Epithelial cell of prostate (primary cell): ENCODE data around the gene RAB7A.
A peak's percentile ranks its signal among the peaks of the same experiment; 100 is the strongest.
"Not testable (repeated sequence)": the region's sequence is repeated elsewhere in the genome, so short reads cannot be mapped to it uniquely, and the experiment has no call there.

Source experiments
- DNase-seq: peaks from one replicate; pipeline ENCODE4 v3.0.0-alpha.2; 2011; ENCODE audit warnings: low read depth, low spot score
- H3K27ac ChIP-seq: fragments of 450-650 bp; 2 replicates; pipeline ENCODE4 v1.5.1; 2017; ENCODE audit warnings: mild to moderate bottlenecking

The RAB7A gene

GRCh38 chr3:128746881-128747280, 20.9 kb downstream of the RAB7A start:
- no peak for DNase-seq
- no peak overlapping the region for H3K27ac ChIP-seq

- no peak overlapping the region for H3K27ac ChIP-seq
- no peak for DNase-seq
Measured at GRCh38 chr3:128748557-128748956, 22.6 kb downstream of the RAB7A start.

DNA sequence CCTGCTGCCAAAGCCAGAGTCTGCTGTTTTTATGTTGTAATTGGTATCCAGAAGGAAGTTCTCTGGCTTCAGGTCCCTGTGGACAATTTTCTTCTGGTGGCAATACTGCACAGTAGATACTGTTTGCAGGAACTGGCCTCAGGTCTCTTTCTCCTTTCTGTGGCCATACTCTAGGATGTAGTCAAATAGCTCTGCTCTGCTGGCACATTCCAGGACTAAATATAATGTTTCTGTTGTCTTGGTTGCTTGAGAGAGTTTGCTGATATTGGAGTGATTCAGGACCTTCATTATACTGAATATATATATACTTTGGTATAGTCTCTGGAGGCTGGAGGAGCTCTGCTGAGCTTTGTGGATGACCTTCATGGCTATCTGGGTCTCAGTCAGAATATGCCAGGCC, 23.1 kb downstream of the RAB7A start:
- DNase-seq, result no peak
- no peak overlapping the region for H3K27ac ChIP-seq

DNA sequence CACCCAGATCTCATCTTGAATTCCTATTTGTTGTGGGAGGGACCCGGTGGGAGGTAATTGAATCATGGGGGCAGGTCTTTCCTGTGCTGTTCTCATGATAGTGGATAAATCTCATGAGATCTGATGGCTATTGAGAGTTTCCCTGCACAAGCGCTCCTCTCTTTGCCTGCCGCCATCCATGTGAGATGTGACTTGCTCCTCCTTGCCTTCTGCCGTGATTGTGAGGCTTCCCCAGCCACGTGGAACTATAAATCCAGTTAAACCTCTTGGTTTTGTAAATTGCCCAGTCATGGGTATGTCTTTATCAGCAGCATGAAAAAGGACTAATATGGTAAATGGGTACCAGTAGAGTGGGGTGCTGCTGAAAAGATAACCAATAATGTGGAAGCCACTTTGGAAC, 23.6 kb downstream of the RAB7A start:
- not testable (repeated sequence) for H3K27ac ChIP-seq

DNA sequence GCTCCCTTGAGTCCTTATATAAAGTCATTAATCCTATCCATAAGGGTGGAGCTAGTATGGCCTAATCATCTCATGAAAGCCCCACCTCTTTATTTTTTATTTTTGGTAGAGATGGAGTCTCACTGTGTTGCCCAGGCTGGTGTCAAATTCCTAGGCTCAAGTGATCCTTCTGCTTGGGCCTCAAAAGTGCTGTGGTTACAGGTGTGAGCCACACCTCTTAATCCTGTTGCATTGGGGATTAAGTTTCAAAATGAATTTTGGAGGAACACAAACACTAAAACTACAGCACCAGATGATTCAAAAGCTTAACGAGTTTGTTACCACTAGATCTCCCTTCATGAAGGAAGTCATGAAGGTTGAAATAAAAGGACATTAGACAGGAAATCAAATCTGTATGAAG, 27.7 kb downstream of the RAB7A start:
- no peak overlapping the region for H3K27ac ChIP-seq
- DNase-seq, result no peak

More for the DNA sequence above, 23.6 kb downstream of the RAB7A start:
- not testable (repeated sequence) for DNase-seq

GRCh38 chr3:128760042-128760441, 34.1 kb downstream of the RAB7A start:
- H3K27ac ChIP-seq, result no peak overlapping the region
- DNase-seq, result no peak

GRCh38 chr3:128760881-128761280, 34.9 kb downstream of the RAB7A start:
- no peak for DNase-seq
- H3K27ac ChIP-seq, result no peak overlapping the region

DNA sequence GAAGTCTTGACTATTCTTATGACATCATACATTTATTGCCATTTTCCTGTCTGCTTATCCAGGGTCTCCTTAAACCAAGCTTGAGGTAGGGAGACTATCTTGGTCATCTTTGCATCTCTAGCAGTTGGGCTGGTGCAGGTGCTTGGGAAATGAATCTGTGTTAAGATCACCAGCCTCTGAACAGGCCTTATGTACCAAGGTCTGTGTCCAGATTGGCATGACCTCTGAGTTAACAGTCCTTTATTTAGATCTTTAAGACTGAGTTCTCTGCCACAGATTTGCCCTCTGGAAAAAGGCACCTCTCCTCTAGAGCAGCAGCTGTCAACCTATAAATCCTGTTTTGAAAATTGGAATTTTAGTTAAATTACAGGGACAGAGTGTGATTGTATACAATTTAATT, 35.4 kb downstream of the RAB7A start:
- no peak overlapping the region for H3K27ac ChIP-seq
- no peak for DNase-seq

DNA sequence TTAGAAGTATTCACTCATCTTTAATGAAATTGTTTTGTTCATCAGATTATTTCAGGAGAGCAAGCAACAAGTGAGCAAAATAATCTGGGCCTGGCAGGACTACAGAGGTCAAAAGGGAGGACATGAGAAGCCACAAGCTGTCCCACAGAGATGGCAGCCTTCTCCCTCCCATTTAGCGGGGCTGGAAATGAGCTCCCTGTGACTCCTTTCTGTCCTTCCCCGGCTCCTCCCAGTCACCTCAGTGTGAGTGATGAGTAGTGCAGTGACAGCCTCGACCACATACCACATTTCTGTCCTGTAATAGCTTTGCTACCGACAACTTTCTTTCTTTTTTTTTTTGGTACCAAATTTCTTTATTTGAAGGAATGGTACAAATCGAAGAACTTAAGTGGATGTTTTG, 38.0 kb downstream of the RAB7A start:
- no peak overlapping the region for H3K27ac ChIP-seq
- no peak for DNase-seq

- H3K27ac ChIP-seq, result no peak overlapping the region
- no peak for DNase-seq
Measured at GRCh38 chr3:128764863-128765262, 38.9 kb downstream of the RAB7A start.

DNA sequence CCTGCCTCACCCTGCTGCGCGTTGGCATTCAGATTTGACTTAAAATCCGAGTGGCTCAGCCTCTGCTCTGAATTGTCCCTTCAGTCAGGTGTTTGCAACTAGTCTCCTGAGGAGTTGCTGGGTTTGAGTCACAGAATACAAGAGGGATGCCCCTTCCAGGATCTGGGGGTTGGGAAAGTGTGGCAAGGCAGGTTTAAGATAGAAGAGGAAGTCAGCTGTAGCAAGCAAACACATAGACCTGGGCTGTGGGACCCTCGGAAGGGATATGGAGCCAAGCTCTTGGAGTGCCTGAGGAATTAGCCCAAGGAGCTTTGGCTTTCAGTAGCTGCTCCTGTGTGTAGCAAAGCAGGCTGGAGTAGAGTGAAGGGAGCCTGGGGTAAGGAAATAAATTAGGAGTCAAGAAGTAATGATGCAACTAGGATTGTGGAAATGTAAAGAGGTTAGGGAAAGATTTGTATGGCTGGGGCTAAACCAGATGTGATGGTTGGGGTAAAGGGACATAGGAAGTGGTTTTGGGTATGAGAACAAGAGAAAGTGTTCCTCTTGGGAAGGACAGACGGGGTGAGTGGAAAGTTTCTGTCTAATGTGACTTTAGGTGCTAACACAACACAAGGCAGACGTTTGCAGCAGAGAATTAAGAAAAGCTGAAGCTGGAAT, 41.2 kb downstream of the RAB7A start:
- DNase-seq, result no peak
- H3K27ac ChIP-seq, result peak overlapping the region; percentile 3

GRCh38 chr3:128768471-128768870, 42.5 kb downstream of the RAB7A start:
- H3K27ac ChIP-seq, result no peak overlapping the region
- DNase-seq, result no peak

DNA sequence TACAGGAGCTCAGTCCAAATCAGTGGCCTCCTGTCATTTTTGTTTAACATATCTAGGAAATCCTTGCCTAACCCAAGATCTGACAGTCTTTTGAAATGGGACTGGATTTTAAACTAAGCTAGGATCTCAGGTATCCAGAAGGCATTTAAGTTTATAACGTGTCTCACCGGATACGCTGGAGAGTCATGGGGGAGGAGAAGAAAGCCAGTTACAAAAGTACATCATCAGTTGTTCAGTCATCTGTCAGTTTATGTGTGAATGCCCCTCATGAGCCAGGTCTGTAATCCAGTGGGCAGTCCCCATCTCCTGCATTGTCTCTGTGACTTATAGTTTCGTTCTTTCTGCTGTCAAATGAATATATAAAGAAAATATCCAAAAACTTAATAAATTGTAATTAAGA, 44.4 kb downstream of the RAB7A start:
- no peak for DNase-seq
- no peak overlapping the region for H3K27ac ChIP-seq

DNA sequence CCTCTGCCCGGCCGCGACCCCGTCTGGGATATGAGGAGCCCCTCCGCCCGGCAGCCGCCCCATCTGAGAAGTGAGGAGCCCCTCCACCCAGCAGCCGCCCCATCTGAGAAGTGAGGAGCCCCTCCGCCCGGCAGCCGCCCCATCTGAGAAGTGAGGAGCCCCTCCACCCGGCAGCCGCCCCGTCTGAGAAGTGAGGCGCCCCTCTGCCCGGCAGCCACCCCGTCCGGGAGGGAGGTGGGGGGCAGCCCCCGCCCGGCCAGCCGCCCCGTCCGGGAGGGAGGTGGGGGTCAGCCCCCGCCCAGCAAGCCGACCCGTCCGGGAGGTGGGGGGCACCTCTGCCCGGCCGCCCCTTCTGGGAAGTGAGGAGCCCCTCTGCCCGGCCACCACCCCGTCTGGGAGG, 47.2 kb downstream of the RAB7A start:
- not testable (repeated sequence) for DNase-seq, H3K27ac ChIP-seq

DNA sequence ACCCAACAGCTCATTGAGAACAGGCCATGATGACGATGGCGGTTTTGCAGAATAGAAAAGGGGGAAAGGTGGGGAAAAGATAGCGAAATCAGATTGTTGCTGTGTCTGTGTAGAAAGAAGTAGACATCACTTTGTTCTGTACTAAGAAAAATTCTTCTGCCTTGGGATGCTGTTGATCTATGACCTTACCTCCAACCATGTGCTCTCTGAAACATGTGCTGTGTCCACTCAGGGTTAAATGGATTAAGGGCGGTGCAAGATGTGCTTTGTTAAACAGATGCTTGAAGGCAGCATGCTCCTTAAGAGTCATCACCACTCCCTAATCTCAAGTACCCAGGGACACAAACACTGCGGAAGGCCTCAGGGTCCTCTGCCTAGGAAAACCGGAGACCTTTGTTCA, 47.6 kb downstream of the RAB7A start:
- DNase-seq, H3K27ac ChIP-seq: not testable (repeated sequence)

DNA sequence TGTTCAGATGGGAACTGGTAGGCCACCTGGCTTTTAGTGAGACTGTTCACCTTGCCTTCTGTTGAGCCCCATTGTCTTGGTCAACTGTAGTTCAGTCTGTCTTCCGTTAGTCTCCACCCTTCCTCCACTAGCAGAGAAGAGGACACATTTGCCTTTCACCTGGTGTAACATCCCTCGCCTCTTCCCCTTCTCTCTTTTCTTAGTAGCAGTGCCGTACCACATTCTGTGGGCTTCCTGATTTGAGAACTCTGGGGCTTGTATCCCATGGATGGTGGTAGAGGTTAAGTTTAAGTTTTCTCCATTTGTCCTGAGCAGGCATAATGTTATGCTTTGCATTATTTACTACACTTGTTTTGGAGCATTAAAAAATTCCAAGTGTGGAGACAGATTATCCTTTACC, 49.3 kb downstream of the RAB7A start:
- no peak overlapping the region for H3K27ac ChIP-seq
- no peak for DNase-seq

DNA sequence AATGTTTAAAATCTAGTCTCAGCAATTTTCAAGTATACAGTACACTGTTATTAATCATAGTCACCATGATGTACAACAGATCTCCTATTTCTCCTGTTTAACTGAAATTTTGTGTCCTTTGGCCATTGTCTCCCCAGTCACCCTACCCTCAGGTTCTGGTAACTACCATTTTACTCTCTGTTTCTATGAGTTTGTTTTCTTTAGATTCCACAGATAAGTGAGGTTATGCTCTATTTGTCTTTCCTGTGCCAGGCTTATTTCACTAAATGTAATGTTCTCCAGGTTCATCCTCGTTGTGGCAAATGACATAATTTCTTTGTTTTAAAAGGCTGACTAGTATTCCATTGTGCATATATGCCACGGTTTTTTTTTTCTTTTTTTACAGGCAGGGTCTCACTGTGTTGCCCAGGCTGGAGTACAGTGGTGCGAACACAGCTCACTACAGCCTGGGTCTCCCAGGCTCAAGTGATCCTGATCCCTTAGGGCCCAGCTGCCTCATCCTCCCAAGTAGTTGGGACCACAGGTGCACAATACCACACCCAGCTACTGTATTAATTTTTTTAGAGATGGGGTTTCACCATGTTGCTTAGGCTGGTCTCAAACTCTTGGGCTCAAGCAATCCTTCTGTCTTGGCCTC, 50.0 kb downstream of the RAB7A start:
- no peak overlapping the region for H3K27ac ChIP-seq

GRCh38 chr3:128780101-128780837, 54.3 kb downstream of the RAB7A start:
- no peak for DNase-seq
- H3K27ac ChIP-seq, result no peak overlapping the region

More for the DNA sequence above, 50.0 kb downstream of the RAB7A start:
- no peak for DNase-seq

DNA sequence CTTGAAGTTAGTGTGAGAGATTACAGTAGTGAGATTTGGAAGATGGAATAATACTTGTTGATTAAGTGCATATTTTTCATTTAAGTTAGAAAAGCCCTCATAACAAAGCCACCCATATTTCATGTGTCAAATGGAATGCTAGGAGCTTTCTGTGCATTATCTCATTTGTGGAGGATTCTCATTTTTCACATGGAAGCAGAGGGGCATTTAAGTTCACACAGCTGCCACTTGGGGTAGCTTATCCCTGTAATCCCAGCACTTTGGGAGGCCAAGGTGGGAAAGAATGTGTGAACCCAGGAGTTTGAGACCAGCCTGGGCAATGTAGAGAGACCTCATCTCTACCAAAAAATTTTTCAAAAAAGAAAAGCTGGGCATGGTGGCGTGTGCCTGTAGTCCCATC, 55.2 kb downstream of the RAB7A start:
- DNase-seq, result no peak
- no peak overlapping the region for H3K27ac ChIP-seq

DNA sequence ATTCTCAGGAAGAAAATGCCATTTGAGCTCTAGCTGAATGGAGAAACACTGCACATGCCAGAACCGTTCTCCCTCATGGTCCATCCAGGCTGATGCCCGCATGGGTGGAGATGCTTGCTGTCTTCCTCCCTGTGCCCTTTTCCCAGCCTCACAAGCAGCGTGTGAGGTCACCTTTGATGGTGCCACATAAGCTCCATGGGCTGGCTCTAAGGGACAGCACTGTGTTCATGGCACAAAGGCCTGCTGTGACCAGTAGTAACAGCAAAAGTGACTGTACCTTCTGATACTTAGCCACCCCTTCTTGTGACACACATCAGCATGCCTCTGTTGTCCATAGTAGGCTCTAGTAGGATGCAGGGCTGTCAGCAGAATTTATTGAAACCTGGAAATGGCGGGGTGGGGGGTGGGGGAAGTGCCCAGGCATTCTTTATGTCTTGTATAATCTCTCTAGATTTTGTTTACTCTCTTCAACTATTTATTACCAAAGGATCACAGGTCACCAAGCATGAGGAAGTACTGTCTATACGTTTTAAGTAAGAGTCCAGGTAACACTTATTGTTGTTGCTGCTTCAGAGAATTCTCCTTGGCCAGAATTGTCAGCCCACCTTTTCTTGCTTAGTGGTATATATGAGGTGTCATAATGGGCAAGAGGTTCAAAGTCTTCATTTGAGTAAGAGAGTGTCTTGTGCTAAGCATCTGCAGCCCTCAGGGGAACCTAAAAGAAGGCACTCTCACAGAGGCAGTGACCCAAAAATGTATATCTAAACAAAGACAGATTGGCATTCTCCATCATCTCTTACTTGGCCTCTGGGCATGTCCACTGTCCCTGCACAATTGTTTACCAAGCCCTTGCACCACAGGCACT, 56.5 kb downstream of the RAB7A start:
- no peak for DNase-seq
- H3K27ac ChIP-seq, result peak overlapping the region; percentile 5

DNA sequence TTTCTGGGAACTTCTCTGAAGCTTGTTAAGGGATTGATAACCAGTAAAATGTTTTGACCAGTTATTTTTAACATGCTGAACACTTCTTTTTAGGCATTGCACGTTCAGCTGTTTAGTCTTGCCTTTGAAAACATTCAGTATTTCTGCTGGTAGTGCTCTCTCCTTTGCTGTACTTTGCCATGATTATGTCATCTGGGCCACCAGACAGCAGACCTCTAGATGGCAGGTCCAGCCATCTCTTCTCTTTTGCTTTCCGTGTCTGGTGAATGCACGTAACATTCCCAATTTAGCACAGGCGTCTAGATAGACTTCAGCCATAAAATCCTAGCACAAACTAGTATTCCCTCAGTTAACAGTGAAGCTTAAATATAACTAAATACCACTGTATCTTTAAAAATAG, 57.8 kb downstream of the RAB7A start:
- DNase-seq, result no peak
- no peak overlapping the region for H3K27ac ChIP-seq
